GM12878 (cell line): ENCODE measurements around the gene PROSER3. TPM values are rescaled to one million over a fixed set of nuclear protein-coding genes. Genes with fewer than 3 reads are reported as not detected.

Experiments
- ATAC-seq: fragments of 200-7000 bp; cut with Tn5 transposase; 3 replicates; pipeline ENCODE4 v1.9.1; 2020; ENCODE audit warnings: mild to moderate bottlenecking, moderate library complexity
- BruUV-seq: library from RNA; stranded (reverse); fragments of 400-500 nt; replicated peaks from 2 replicates; lab custom pipeline; 2021; lab: Mats Ljungman, UMichigan
- CTCF ChIA-PET: fragments of 300-600 bp; sonication (Branson Sonifier 250); formaldehyde crosslinking; extraction: SDS; loops from one replicate; lab custom pipeline; 2021; ENCODE audit warnings: inconsistent platforms; lab: Yijun Ruan, JAX
- POLR2A ChIA-PET: fragments of 350-600 bp; formaldehyde crosslinking; extraction: SDS; loops from one replicate; lab custom pipeline; 2021; ENCODE audit warnings: inconsistent platforms; lab: Charles Lee
- RAD21 ChIA-PET: fragments of 300-600 bp; sonication (Branson Sonifier 250); formaldehyde crosslinking; loops from one replicate; lab custom pipeline; 2023; ENCODE audit warnings: antibody characterized with exemption; ENCODE audit not compliant: unreplicated experiment; lab: Charles Lee
- SMC1A ChIA-PET: fragments of 300-600 bp; sonication (Branson Sonifier 250); formaldehyde crosslinking; loops from one replicate; lab custom pipeline; 2023; ENCODE audit not compliant: unreplicated experiment, uncharacterized antibody; lab: Charles Lee
- DNase-seq: peaks from one replicate; pipeline ENCODE4 v3.0.0-alpha.2; 2011; ENCODE audit warnings: low read depth, low spot score
- FAIRE-seq: peaks from 3 replicates; lab custom pipeline; 2011; peaks lifted over from hg19 to GRCh38; lab: Jason Lieb, UNC
- H2AFZ ChIP-seq: 2 replicates; pipeline ENCODE4 v1.6.0; 2011; ENCODE audit warnings: low read depth, low read length, control low read depth; ENCODE audit not compliant: control insufficient read depth
- H3K27ac ChIP-seq: 2 replicates; pipeline ENCODE4 v1.5.1; 2011; ENCODE audit warnings: control low read depth; ENCODE audit not compliant: control insufficient read depth, insufficient read depth
- H3K27me3 ChIP-seq, 2 experiments: replicated peaks in 1 of 2; 2 replicates each; pipeline versions ENCODE4 v1.6.0 to v1.6.1; 2011; ENCODE audit warnings: low read length in 1 of 2; ENCODE audit not compliant: control insufficient read depth in 2 of 2, insufficient read depth in 2 of 2
- H3K36me3 ChIP-seq, 2 experiments: 2 replicates each; pipeline ENCODE4 v1.5.1; 2011; ENCODE audit warnings: low read length in 1 of 2; ENCODE audit not compliant: control insufficient read depth in 2 of 2, insufficient read depth in 2 of 2
- H3K4me1 ChIP-seq: 2 replicates; pipeline ENCODE4 v1.6.1; 2011; ENCODE audit warnings: mild to moderate bottlenecking, low read length, moderate library complexity, mixed read lengths; ENCODE audit not compliant: control insufficient read depth, insufficient read depth
- H3K4me2 ChIP-seq: 2 replicates; pipeline ENCODE4 v1.6.0; 2011; ENCODE audit warnings: control low read depth; ENCODE audit not compliant: control insufficient read depth, insufficient read depth
- H3K4me3 ChIP-seq: fragments of 200-600 bp; sonication (generic); 2 replicates; pipeline ENCODE4 v1.5.1; 2016
- H3K79me2 ChIP-seq: 2 replicates; pipeline ENCODE4 v1.6.0; 2011; ENCODE audit warnings: low read length; ENCODE audit not compliant: control insufficient read depth, insufficient read depth
- H3K9ac ChIP-seq: 2 replicates; pipeline ENCODE4 v1.8.0; 2011; ENCODE audit warnings: low read length, control low read depth, mixed read lengths; ENCODE audit not compliant: control insufficient read depth, insufficient read depth
- H3K9me3 ChIP-seq: replicated peaks from 3 replicates; pipeline ENCODE4 v1.5.1; 2011; ENCODE audit warnings: mild to moderate bottlenecking, low read length; ENCODE audit not compliant: control insufficient read depth, insufficient read depth
- H4K20me1 ChIP-seq: 2 replicates; pipeline ENCODE4 v1.6.0; 2011; ENCODE audit not compliant: control insufficient read depth, insufficient read depth
- ASH2L ChIP-seq: fragments of 300-600, 200-600 bp; sonication (generic); IDR thresholded peaks from 2 replicates; pipeline ENCODE4 v1.6.1; 2017; ENCODE audit warnings: low read depth, mild to moderate bottlenecking, borderline replicate concordance
- CBX3 ChIP-seq: fragments of 200-600 bp; sonication (generic); IDR thresholded peaks from 2 replicates; pipeline ENCODE4 v1.6.1; 2016; ENCODE audit warnings: low read depth, borderline replicate concordance
- CREB1 ChIP-seq: IDR thresholded peaks from 2 replicates; pipeline ENCODE4 v1.6.1; 2012; ENCODE audit warnings: low read depth, mild to moderate bottlenecking, inconsistent platforms
- ELK1 ChIP-seq: IDR thresholded peaks from 2 replicates; pipeline ENCODE4 v1.6.1; 2012; ENCODE audit warnings: low read depth, low read length, improper control_type of control experiment
- JUNB ChIP-seq: IDR thresholded peaks from 2 replicates; pipeline ENCODE4 v1.6.1; 2016; ENCODE audit warnings: antibody characterized with exemption, mild to moderate bottlenecking
- MEF2A ChIP-seq: IDR thresholded peaks from 2 replicates; pipeline ENCODE4 v1.6.1; 2011; ENCODE audit warnings: low read depth, mild to moderate bottlenecking, low read length, moderate library complexity; ENCODE audit not compliant: insufficient read depth
- MTA2 ChIP-seq: fragments of 450-650 bp; IDR thresholded peaks from 2 replicates; pipeline ENCODE4 v1.6.1; 2016; ENCODE audit warnings: low read depth, mild to moderate bottlenecking, moderate library complexity
- PAX5 ChIP-seq: IDR thresholded peaks from 2 replicates; pipeline ENCODE4 v1.6.1; 2011; ENCODE audit warnings: low read depth, low read length, borderline replicate concordance
- PKNOX1 ChIP-seq: fragments of 450-650 bp; IDR thresholded peaks from 2 replicates; pipeline ENCODE4 v1.6.1; 2016; ENCODE audit warnings: mild to moderate bottlenecking
- POU2F2 ChIP-seq: IDR thresholded peaks from 3 replicates; pipeline ENCODE4 v1.6.1; 2011; ENCODE audit warnings: low read depth, mild to moderate bottlenecking, low read length, borderline replicate concordance
- RAD51 ChIP-seq: fragments of 450-650 bp; IDR thresholded peaks from 2 replicates; pipeline ENCODE4 v1.6.1; 2016; ENCODE audit warnings: moderate library complexity, mild to moderate bottlenecking, inconsistent platforms
- TCF7 ChIP-seq: IDR thresholded peaks from 2 replicates; pipeline ENCODE4 v1.6.1; 2014; ENCODE audit warnings: antibody characterized with exemption, borderline replicate concordance
- ZNF217 ChIP-seq: fragments of 450-650 bp; IDR thresholded peaks from 2 replicates; pipeline ENCODE4 v1.6.1; 2017; ENCODE audit warnings: antibody characterized with exemption, mild to moderate bottlenecking
- ZNF24 ChIP-seq: fragments of 450-650 bp; IDR thresholded peaks from 2 replicates; pipeline ENCODE4 v1.6.1; 2017; ENCODE audit warnings: antibody characterized with exemption, mild to moderate bottlenecking
- whole genome bisulfite sequencing: methylation state at CpG from one replicate; pipeline ENCODE4 v1.1.6; 2016; ENCODE audit warnings: low lambda C conversion rate; ENCODE audit not compliant: insufficient replicate concordance, insufficient coverage; ENCODE audit errors: missing lambda C conversion rate; 5-methylcytosine and 5-hydroxymethylcytosine counted together
- in situ Hi-C: fragments of 300-500 bp; cut with MboI; formaldehyde crosslinking; loops from 9 replicates; pipeline ENCODE4 v1.14.3; 2018; ENCODE audit warnings: mixed read lengths
- intact Hi-C: fragments of 100-400 bp; cut with micrococcal nuclease; formaldehyde crosslinking; loops from one replicate; pipeline ENCODE4 v1.14.2; 2022; ENCODE audit not compliant: unreplicated experiment
- polyA plus RNA-seq, 11 experiments: library from polyadenylated mRNA; depleted of rRNA in 4 of 11; unstranded in 6 of 11; stranded (reverse) in 5 of 11; fragments of >200 nt; fragmentation: Nextera tagmentation in 4 of 11; fragmentation: Illumina TruSeq in 1 of 11; extraction: Ambion mirVana in 4 of 11; extraction: Trizol in 1 of 11; gene quantifications; 1 replicate in 1 of 11; 2 replicates in 10 of 11; pipeline versions ENCODE4 v1.2.1 to v1.2.3, GENCODE V29; 2011 to 2016; ENCODE audit warnings: inconsistent platforms in 2 of 11, missing spikeins in 2 of 11, low read depth in 1 of 11
- total RNA-seq, 4 experiments: library from RNA; depleted of rRNA in 3 of 4; stranded (reverse); fragments of >200 nt in 3 of 4; fragmentation: Illumina TruSeq in 1 of 4; extraction: Trizol in 1 of 4; gene quantifications; 2 replicates each; pipeline versions ENCODE4 v1.2.1 to v1.2.3, GENCODE V29; 2013 to 2021

The PROSER3 gene
- total and polyA plus RNA-seq, 10 of the 15 experiments (the other 5 are each of a cell fraction or from before 2014, with no cell fraction given) = 0.85 to 25.1 (median 9.6) TPM

GRCh38 chr19:35816262-35816661 lies 58.3 kb downstream of the PROSER3 start:
- ATAC-seq (no peak), DNase-seq (no peak), FAIRE-seq (no peak)
- SMC1A ChIA-PET = no interaction called here
- H3K79me2 ChIP-seq = no peaks in the 10 kb centered on the region
- H3K9ac ChIP-seq = no peak overlapping the region
- POLR2A ChIA-PET = interaction anchor here (0.6 kb wide), 1 partner anchor 218 kb away, joined by 3 read pairs; no protein-coding TSS in a partner anchor
- 11% methylated on average over 6 of the region's 6 CpGs for WGBS
- no peaks in the 10 kb centered on the region for H4K20me1 ChIP-seq
- H3K9me3 ChIP-seq = no peaks in the 10 kb centered on the region
- CTCF ChIA-PET = interaction anchor here (1.3 to 2.5 kb wide), 2 partner anchors 115 to 122 kb away, joined by 4 to 6 read pairs; no protein-coding TSS in a partner anchor
- BruUV-seq = no TSS peak
- TF ChIP-seq RAD51 = no peak
- TF ChIP-seq CBX3 = no peak
- TF ChIP-seq ZNF217 = no peak
- TF ChIP-seq MTA2 = no peak
- TF ChIP-seq POU2F2 = no peak
- no peak for TF ChIP-seq ASH2L
- TF ChIP-seq TCF7 = no peak
- no peak for TF ChIP-seq JUNB
- no peak for TF ChIP-seq CREB1
- no peak for TF ChIP-seq PAX5
- TF ChIP-seq ZNF24 = no peak
- no peak for TF ChIP-seq MEF2A
- TF ChIP-seq PKNOX1 = no peak
- TF ChIP-seq ELK1 = no peak
- RAD21 ChIA-PET = no interaction called here
- intact Hi-C loops (no loop called here), in situ Hi-C loops (no loop called here)
- no peaks in the 10 kb centered on the region for H3K36me3 ChIP-seq
- 0 out of 4 replicates have a peak, but pooled peaks cover 0 to 3% of the 10 kb centered on the region in 2 experiments for H3K27me3 ChIP-seq
- no peak overlapping the region for H3K4me3 ChIP-seq
- no peak overlapping the region for H3K4me2 ChIP-seq
- H3K4me1 ChIP-seq = no peaks in the 10 kb centered on the region
- H2AFZ ChIP-seq = no peak overlapping the region
- no peak overlapping the region for H3K27ac ChIP-seq
